Measurements from ENCODE around the gene PRDM11.

GRCh38 chr11:45278714-45279113, 132.3 kb downstream of the PRDM11 start:
- TF ChIP-seq CTCF (conservative IDR thresholded peaks at IDR 0.05) = no peak
- no peak for TF ChIP-seq EZH2 (IDR thresholded peaks at IDR 0.05; ENCODE audit: low read depth)

Data from PC-9 (cell line).